NCI-H128 (cell line): ENCODE results near the gene UTY.

Experiments used
- DNase-seq: peaks from one replicate; lab custom pipeline; 2025; ENCODE audit not compliant: unreplicated experiment; lab: John Stamatoyannopoulos, UW

UTY gene

GRCh38 chrY:13479828-13480227, at the start of gene UTY:
TSS of gene UTY (minus strand) at chrY:13480033. CDS start at chrY:13479665, 368 bp downstream.
- DNase-seq: no peak

GRCh38 chrY:13520474-13520873, 40.6 kb upstream of the UTY start:
- DNase-seq: no peak

- no peak for DNase-seq
These were observed 21.4 kb upstream of the UTY start for GRCh38 chrY:13501215-13501614.

- DNase-seq: no peak
These were observed 13.9 kb upstream of the UTY start for GRCh38 chrY:13493737-13494136.

GRCh38 chrY:13492408-13492807, 12.6 kb upstream of the UTY start:
- no peak for DNase-seq

DNA sequence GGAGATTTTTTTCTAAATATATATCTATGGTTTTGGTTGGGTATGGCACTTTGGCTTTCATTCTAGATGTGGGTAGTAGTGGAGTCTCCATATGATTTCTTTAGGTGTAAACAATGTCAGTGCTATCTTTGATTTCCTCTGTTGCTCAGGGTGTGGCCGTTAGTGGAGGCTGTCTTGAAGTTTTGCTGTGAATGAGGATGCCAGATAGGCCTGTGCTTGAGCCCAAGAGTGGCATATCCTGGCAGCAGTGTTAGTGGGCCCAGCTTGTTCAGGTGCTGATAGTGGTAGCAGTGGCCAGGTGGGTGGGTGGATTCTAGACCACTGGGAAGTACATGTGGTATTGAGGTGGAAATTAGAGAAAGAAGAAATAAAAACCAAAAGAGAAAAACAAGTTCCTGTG, 8.9 kb upstream of the UTY start:
- no peak for DNase-seq

DNA sequence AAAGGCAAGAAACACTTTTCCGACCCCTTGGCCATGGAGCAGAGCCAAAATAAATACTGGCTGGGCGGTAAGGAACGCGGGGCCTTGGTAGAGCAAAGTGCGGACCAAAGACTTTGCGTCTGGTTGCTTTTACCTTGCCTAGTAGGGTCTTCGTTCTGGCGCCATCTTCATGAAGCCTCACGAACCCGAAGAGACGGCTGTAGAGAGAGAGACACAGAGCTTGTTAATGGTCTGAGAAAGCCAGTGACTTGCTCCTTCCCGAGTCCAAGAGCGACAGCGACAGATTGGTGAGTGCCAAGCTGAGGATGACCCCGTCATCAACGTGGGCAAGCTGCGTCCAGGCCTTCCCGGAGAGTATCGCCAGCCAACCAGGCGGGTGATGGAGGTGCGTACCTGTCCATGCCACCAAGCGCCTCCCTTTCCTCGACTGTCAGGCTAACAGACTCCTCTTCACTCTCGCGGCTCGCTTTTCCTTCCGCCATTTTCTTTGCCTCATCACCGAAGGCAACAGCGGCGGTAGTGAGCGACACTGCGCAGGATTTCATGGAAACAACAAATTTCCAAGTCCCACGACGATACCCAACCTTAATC, 617 bp downstream of the UTY start:
- DNase-seq: no peak

DNA sequence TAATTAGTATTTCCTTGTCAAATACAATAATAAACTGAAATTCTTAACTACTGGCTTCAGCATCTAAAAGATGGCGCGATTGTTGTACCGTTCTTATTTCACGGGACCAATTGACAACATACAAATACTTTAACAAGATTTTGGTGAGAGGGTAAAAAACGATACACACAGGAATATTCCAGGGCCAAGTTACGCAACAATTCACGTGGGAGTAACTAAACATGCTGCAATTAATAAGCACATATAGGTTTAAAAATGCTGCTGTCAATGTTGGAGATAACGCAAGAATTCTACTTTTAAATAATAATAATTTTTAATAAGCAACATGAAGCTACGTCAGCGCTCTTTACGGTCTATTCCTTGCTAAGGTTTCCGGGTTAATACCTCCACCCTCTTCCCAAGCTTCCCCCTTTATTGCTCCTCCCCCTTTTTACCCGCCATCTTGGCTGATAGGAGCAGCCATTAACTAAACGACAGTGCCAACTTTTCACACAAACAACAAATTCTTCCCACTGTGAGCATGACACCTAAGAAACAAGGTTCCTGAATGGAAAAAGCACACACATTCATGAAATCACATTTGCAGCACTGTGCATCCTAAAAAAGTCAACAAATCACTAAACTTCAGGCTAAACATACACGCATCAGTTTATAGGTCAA, 1.6 kb downstream of the UTY start:
- DNase-seq: no peak

- DNase-seq: no peak
These were observed 4.8 kb downstream of the UTY start for GRCh38 chrY:13474997-13475396.

DNA sequence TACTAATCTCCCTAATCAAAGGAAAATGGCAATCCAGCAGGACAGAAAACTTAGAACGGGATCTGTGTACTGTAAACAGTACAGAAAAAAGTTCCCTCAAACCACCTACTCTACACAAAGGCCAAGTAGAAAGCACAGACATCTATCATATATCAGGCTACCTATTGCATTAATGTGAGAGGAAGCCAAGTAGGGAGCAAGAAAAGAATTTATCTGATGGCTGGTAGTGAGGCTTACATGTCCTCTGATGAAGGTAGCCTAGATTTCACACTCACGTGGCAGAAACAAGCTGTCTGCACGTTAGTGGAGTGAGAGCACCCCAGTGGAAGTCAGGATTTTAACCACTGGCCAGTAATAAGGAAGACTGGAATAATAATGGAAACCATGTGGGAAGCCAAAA, 28.3 kb downstream of the UTY start:
- no peak for DNase-seq

DNA sequence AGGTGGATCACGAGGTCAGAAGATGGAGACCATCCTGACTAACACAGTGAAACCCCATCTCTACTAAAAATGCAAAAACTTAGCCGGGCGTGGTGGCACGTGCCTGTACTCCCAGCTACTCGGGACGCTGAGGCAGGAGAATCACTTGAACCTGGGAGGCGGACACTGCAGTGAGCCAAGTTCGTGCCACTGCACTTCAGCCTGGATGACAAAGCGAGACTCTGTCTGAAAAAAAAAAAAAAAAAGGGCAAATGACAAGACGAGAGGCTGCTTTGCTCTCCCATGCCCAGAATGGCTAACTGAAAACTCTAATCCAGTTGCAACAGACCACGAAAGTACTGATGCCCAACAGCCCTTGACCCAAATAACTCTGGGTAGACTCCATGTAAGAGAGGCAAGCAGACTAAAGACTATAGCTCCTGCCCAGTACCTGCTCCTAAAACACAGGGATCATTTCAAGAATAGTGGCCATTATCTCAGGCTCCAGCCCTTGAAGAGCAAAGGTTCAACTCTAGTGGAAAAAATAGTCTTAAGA, 29.2 kb downstream of the UTY start:
- DNase-seq: no peak

DNA sequence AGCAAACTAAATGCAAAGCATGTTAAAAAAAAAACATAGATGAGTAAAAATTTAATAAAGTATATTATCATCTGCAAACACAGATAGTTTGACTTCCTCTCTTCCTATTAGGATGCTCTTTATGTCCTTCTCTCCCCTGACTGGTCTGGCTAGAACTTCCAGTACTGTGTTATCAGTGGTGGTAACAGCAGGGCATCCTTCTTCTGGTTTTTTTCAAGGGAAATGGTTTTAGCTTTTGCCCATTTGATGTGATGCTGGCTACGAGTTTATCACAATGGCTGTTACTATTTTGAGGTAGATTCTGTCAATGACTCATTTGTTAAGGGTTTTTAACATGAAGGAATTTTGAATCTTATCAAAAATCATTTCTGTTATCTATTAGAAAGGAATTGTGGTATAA, 34.3 kb downstream of the UTY start:
- no peak for DNase-seq

DNA sequence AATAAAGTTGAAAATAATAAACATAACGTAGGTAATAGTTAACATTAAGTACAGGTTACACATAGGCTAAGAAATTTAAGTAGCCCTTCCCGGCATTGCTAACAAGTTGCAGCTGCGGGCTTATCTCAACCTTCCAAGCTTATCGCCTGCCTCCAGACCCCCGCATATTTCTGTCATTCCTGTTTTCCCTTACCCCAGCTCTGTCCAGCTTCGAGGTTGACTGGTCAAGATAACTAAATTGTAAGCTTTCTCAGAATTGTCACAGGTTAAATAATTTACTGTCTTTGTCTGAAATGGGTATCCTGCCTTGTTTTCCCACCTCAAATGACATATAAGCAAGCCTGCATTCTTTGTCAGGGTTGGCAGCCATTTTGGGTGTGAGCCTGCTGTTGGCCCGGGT, 36.7 kb downstream of the UTY start:
- no peak for DNase-seq

- DNase-seq: no peak
These were observed 39.0 kb downstream of the UTY start for GRCh38 chrY:13440811-13441210.

GRCh38 chrY:13435968-13436937, 43.6 kb downstream of the UTY start:
- DNase-seq: no peak

GRCh38 chrY:13435206-13435967, 44.4 kb downstream of the UTY start:
- no peak for DNase-seq

DNA sequence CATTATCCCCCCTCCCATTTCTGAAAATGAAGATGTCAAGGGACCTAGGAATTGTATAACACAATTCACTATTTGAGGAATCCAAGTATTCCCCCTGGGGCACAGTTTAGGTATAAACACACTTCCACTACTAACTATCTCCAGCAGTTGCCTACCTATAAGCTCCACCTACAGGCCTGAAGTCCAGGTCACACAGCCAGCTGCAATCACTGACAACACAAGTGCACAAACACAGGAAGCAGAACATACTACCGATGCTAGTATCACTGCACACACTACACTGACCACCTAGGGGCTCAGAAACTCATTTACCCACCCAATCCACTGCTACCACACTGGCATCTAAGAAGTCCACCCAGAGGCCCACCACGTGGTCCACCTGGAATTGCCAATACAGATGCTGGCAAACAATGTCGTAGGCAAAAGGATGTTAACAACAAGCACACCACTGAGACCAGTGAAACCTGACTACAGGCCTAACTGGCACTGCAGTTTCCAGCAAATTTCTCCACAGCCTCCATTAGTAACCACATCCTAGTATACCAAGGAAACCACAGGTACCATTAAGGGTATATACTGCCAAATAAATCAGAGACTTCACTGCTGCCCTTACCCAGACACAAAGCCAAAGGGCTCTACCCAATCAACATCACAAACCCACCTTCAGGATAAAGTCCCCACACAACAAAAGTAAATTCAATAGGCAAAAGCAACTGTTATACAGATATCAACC, 47.4 kb downstream of the UTY start:
- no peak for DNase-seq

DNA sequence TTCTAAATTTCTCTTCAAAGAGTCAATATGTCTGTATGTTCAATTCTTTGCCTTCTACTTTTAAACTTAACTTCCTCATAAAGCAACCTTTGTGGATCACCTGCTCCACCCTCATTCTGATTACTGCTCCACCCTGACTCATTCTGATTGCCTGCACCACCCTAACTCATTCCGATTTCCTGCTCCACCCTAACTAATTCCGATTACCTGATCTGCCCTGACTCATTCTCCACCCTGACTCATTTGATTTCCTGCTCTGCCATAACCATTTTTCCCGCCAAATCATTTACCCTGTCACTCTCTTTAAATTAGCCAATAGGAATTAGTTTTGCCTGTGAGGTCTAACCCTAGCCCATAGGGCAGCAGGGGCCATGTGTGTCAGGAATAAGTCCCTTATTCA, 50.3 kb downstream of the UTY start:
- DNase-seq: no peak

DNA sequence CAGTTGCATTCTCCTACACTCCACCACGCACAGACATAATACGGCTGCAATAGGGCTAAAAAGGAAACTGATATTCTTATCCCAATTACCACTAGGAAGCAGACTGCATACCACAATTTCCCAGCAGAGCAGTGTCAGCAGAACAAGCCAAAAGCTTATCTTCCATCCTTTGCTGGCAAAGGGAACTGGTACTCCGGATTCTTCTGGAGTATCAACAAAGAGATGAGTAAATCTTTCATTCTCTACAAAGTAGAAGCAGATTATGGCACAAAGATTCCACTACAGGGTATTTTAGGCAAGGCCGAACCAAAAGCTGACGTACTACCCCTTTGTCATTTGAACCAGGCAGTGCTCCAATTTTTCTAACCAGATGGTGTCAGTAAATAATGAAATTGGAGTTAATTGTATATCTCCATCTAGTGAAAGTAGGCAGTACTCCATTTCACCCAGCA, 56.5 kb downstream of the UTY start:
- DNase-seq: no peak
